ENCODE measurements around the gene STK10. TPM values are rescaled to one million over a fixed set of nuclear protein-coding genes. Genes with fewer than 3 reads are reported as not detected.
A peak's percentile ranks its signal among the peaks of the same experiment; 100 is the strongest.
"Not testable (repeated sequence)": the region's sequence is repeated elsewhere in the genome, so short reads cannot be mapped to it uniquely, and the experiment has no call there.

The STK10 gene
- total RNA-seq, result 8.8 TPM
- long read RNA-seq, full-length matches to known transcripts, result 6 of 10 reads
- long read RNA-seq, partial matches to known transcripts, result 4 of 10 reads
- long read RNA-seq, other reads (novel, unspliced or antisense), result 0 of 10 reads

DNA sequence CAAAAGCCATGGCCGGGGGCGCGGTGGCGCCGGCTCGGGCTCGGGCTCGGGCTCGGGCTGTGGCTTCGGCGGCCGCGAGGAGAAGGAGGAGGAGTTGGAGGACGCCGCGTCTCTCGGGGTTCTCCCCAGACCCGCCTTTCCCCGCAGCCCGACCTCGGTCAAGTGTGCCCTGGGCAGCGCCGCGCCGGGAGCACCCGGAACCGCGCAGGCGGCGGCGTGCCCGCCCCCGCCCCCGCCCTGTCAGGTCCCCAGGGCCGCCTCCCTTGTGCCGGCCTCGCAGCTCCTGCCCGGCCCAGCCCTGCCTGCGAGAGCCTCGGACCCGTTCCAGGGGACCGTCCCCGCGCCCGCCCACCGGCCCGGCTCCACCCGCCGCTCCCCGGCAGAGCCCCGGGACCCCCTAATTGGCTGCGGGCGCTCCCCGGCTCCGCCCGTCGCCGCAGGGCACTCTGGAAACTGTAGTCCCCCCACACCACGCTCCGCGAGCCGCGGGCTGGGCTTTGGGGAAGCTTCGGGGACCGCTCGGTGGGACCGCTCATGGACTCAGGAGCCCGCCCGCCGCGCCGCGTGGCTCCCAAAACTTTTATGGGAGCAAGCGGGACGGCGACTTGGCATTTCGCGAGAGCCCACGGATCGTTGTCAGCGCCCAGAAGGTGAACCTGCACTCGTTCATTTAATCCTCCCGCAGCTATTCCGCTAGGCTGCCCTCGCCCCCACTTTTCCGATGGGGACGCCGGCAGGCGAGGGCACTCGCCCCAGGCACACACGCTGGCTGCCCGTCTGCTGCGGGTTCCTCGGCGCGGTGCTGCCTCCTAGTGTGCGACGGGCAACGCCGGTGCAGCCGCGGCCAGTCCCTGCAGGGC lies at the start of gene STK10:
STK10 (minus strand) TSS at position 192 of the 860 bp plus-strand sequence; CDS start at position 10, 182 bp downstream.
- intact Hi-C loops (cut with DNase I), result loop anchor here (2.0 to 10.0 kb wide), 2 partner anchors 81 to 273 kb away; no protein-coding TSS in a partner anchor
- ATAC-seq (ENCODE audit: poor library complexity) (peak; percentile 96), DNase-seq (peak; percentile 96)

DNA sequence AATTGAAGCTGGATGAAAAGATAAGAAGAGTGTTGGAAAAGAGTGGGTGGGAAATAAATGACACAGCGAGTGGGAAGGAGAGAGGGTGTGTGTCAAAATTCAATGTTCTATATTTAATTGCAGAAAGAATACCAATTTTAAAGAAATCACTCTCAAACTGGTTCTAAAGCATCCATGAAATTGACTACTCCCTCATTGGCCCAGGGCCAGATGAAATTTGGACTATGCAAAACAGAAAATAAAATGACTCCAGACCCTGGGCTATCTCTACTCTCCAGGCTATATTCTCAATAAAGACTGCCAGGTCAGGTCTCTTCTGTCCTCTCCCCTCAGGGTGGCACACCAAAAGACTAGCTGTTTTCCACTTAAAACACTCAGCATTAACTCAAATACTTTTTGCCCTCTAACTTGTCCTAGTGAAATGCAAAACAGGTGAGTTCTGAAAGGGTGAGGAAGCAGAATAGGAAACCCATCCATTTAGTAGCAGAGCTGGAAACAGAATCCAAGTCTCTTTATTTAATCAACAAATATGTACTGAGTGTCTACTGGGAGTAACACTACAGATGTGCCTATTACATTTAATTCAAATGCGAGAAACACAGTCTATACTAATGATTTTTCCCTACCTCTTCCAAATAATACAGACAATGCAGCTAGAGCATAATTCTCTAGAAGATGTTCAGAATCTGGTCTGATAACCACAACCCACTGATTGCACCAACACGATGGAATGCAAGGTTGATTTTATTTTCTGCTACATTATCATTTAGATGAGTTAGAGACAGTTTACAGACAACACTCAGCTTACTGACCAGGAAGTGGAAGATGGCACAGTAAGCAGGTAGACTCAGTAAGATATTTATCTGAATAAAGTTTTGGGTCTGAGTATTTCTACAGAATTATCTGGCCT lies 48.1 kb upstream of the STK10 start:
- intact Hi-C loops (cut with DNase I), result no loop called here
- DNase-seq (no peak), ATAC-seq (ENCODE audit: poor library complexity) (no peak)

DNA sequence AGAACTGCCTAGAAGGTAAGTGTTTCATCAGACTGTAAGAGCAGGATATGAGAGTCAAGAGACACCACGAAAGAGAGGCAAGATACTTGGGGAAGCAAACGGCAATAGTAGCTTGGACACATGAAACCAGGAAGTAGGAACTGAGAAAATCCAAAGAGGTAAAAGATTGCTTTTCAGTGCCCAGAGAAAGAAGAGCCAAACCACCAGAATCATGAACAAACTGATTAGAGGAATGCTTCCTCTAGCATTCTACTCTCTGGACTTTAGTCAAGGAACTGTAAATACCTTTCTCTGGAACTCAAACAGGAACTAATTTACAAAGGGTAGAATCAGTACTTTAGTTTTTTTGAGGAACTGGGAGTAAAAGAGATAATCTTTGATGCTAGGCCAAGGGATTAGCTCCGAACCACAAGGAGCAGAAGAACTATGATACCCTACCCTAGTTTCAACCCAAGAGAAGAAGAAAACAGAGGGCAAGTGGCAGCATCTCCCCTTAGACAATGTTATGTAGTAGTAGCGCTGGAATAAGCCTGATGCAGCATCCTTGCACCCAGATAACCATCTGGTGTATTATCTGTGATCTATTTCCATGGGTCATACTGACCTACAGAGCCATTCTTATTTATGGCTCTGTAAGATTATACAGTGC lies 47.2 kb upstream of the STK10 start:
- DNase-seq (no peak), ATAC-seq (ENCODE audit: poor library complexity) (no peak)
- intact Hi-C loops (cut with DNase I), result no loop called here

DNA sequence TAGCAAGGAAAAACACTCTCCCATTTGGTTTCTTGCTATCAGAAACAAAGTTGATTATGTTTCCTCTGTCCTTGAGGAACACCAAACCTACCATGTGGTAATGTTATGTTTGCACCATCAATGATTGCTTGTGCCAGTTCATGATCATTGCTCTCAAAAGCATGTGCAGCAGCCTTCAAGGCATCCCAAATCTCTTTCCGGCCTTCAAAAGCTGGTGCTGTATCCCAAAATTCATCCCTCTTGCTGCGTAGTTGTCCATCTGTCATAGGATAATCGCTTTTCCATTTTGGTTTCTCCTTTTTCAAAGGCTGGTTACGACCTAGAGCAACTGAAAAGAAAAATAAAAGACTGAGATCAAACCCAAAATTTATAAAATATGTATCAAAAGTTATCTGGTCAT lies 46.0 kb upstream of the STK10 start:
- DNase-seq (no peak), ATAC-seq (ENCODE audit: poor library complexity) (no peak)
- intact Hi-C loops (cut with DNase I), result no loop called here

DNA sequence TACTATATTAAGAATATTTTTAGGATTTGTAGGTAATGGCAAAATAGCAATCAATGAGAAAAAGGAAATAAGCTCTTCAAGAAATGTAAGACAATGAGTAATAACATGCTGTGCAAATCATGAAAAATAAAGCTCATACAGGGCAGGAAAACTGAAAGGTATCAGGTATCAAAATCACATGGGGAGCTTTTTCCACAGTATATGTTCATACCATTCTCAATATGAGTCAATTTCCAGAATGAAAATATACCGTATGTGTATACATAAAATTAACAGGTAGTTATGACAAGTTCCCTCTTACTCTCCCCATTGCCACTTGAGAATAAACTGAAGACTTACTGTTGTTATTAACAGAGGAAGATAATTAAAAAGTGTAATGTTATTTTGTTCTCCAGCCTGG lies 41.9 kb upstream of the STK10 start:
- no peak for DNase-seq
- intact Hi-C loops (cut with DNase I), result no loop called here
- no peak for ATAC-seq (ENCODE audit: poor library complexity)

DNA sequence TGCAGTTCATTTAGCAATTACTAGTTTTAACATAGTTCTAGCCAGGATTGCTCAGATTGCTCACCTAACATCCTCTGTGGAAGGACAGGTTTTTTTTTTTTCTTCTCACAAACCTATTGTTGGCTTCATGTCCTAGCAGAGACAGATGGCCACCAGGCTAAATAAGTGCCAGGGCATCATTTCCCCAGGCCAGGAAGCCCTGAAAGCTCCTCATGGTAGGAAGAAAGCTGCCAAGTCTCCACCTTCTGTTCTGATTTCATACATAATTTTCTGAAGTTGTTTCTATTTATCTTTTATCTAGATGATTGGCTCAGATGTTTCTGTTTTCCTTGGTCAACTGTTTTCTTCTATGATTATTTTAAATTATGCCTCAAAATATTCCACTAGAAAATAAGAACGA lies 37.0 kb upstream of the STK10 start:
- intact Hi-C loops (cut with DNase I), result no loop called here
- ATAC-seq (ENCODE audit: poor library complexity) (no peak), DNase-seq (no peak)

DNA sequence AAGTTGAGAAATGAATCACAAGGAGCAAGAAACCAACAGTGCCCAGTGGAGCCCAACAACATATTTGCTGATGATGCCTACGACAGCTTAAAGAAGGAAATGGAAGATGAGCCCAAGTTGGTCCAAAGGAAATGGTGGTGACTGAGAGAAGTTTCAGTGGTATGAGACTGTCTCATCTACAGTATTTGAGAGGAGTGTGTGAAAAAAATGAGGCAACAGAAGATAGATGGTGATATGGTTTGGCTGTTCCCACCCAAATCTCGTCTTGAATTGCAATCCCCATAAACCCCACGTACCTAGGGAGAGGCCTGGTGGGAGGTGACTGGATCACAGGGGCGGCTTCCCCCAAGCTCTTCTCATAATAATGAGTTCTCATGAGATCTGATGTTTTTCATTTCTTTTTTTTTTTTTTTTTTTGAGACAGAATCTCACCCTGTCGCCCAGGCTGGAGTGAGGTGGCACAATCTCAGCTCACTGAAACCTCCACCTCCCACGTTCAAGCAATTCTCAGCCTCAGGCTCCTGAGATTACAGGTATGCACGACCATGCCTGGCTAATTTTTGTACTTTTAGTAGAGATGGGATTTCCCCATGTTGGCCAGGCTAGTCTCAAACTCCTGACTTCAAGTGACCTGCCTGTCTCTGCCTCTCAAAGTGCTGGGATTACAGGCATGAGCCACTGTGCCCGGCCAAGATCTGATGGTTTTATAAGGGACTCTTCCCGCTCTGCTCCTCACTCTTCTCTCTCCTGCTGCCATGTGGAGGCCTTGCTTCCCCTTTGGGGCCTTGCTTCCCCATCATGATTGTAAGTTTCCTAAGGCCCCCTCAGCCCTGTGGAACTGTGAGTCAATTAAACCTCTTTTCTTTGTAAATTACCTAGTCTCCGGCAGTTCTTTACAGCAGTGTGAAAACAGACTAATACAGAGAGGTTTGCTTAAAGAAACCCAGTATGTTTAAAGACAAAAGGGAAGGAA lies 36.2 kb upstream of the STK10 start:
- ATAC-seq (ENCODE audit: poor library complexity), result no peak
- no peak for DNase-seq
- intact Hi-C loops (cut with DNase I), result no loop called here

DNA sequence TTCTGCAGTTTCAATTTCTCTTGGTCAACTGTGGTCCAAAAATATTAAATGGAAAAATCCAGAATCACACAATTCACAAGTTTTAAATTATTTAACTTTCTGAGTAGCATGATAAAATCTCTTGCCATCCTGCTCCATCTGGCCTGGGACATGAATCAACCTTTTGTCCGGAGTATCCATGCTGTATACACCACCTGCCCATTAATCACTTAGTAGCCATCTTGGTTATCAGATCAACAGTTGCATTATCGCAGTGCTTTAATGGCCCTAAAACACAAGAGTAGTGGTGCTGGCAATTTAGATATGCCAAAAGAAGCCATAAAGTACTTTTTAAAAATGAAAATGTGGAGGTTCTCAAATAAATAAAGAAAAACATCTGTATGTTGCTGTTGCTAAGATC lies 31.3 kb upstream of the STK10 start:
- ATAC-seq (ENCODE audit: poor library complexity), result no peak
- intact Hi-C loops (cut with DNase I), result no loop called here
- DNase-seq, result no peak

DNA sequence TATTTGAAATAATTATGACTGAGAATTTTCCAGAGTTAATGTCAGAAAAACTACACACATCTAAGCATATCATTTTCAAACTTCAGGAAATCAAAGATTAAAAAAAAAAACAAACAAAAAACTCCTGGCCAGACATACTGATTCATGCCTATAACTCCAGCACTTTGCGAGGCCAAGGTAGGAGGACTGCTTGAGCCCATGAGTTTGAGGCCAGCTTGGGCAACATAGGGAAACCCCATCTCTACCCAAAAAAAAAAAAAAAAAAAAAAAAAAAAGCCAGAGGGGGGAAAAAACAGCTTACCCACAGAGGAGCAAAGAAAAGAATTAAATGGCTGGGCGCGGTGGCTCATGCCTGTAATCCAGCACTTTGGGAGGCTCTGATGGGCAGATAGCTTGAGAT lies 28.3 kb upstream of the STK10 start:
- no peak for ATAC-seq (ENCODE audit: poor library complexity)
- no peak for DNase-seq
- intact Hi-C loops (cut with DNase I), result no loop called here

DNA sequence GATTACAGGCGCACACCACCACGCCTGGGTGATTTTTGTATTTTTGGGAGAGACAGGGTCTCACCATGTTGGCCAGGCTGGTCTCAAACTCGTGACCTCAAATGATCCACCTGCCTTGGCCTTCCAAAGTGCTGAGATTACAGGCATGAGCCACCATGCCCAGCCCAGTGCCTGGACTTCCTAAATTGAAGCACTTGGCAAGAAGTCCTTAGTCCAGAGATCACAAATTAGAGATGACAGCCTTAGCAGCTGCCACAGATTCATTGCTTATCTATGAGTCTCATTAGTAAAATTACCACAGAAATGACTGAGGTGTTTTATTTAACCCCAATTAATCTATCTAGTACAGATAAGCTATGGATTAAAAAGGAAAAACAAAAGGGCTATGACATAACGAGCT lies 25.1 kb upstream of the STK10 start:
- ATAC-seq (ENCODE audit: poor library complexity), result no peak
- intact Hi-C loops (cut with DNase I), result no loop called here
- no peak for DNase-seq

DNA sequence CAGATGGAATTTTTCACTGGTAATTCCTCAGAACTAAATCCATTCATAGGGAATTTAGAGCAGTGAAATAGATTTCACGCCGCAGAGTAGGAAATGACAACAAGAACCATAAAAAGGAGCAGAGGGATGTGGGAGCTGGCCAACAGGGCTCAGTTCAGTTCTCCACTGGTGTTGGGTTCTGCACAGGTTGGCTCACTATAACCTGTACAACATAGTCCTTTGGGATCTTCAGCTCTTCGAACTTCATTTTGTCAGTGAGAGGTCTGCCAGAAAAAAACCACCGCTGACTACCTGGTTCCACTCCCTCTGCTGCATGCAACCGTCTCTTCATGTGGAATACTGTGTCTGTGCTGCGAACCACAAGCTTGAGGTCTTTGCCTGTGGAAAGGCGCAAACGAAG lies 23.7 kb upstream of the STK10 start:
- intact Hi-C loops (cut with DNase I), result no loop called here
- ATAC-seq (ENCODE audit: poor library complexity) (no peak), DNase-seq (no peak)

DNA sequence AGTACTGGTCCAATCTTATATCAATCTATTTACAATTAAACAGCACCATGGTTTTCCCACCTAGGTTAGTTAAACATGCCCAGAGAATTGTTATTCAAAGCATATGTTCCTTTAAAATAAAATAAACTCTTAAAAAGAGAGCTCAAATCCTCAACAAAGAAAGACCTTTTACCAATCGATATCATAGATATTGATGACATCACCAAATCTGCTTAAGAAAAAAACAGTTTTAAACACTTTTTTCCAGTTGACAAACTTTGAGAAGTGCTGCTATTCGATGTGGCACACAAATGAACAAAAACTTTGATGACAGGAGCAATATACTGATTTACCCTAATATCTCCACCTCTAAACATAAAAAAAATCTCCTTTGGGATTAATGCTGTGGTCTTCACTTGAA lies 21.7 kb upstream of the STK10 start:
- intact Hi-C loops (cut with DNase I), result loop anchor here (10.0 kb wide), 1 partner anchor 45 kb away; no protein-coding TSS in a partner anchor
- DNase-seq, result no peak
- no peak for ATAC-seq (ENCODE audit: poor library complexity)

DNA sequence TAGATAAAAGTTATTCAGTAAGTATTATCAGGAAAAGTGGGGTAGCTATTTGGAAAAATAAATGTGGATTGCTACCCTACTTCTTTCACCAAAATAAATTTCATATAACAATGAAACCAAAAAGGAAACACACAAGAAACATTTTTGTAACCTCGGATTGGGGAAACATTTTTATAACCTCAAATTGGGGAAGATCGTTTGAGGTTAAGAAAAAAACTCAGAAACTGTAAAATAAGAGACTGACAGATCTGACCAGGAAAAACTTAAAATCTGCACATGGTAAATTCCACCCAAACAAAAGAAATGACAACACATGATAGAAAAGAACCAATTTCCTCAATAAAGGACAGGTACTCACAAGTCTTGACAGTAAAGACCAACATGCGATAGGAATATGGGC lies 19.5 kb upstream of the STK10 start:
- intact Hi-C loops (cut with DNase I), result loop anchor here (10.0 kb wide), 1 partner anchor 47 kb away; no protein-coding TSS in a partner anchor
- no peak for DNase-seq
- no peak for ATAC-seq (ENCODE audit: poor library complexity)

DNA sequence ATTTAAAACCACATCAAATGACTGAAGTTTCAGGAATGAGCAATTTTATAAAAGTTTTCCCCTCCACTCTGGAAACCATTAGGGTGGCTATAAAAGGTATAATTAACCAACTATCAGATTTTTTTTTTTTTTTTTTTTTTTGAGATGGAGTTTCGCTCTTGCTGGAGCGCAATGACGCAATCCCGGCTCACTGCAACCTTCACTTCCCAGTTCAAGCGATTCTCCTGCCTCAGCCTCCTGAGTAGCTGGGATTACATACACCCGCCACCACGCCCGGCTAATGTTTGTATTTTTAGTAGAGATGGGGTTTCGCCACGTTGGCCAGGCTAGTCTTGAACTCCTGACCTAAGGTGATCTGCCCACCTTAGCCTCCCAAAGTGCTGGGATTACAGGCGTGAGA lies 18.0 kb upstream of the STK10 start:
- ATAC-seq (ENCODE audit: poor library complexity); DNase-seq: not testable (repeated sequence)
- intact Hi-C loops (cut with DNase I), result loop anchor here (10.0 kb wide), 1 partner anchor 49 kb away; no protein-coding TSS in a partner anchor

DNA sequence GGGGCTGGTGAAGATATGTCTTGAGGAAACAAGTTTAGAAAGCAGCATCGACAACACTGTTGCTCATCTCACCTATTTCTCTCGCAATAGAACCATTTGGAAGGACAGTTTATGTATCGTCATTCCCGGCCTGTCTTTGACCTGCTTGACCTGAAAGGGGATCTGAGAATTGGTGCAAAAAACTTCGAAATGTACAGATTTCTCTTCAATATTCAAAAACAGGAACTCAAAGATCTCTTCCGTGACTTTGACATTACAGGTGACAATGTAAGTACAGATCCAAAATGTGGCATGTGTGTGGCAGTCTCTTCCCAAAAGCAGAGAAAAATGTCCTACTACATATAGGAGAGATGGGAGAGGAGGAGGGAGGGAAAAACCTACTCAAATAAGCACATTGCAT lies 12.5 kb upstream of the STK10 start:
- ATAC-seq (ENCODE audit: poor library complexity) (no peak), DNase-seq (no peak)
- intact Hi-C loops (cut with DNase I), result loop anchor here (10.0 kb wide), 1 partner anchor 54 kb away; no protein-coding TSS in a partner anchor

DNA sequence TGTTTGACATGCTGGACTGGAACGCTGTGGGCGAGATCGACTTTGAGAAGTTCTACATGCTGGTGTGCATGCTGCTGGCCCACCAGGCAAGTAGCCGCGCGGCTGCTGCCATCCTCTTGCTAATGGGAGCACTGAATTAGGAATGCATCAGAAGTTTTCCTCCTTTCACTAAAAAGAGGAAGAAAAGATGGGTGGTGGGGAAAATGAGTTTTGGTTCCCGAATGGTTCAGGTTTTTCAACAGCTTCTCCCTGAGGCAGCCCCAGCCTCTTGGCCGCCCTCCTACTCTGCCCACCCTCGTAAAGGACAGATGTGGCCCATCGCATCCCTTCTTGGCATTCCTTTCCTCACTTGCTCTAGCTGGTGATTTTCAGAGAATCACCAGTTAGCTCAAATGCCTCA lies 11.4 kb upstream of the STK10 start:
- intact Hi-C loops (cut with DNase I), result no loop called here

DNA sequence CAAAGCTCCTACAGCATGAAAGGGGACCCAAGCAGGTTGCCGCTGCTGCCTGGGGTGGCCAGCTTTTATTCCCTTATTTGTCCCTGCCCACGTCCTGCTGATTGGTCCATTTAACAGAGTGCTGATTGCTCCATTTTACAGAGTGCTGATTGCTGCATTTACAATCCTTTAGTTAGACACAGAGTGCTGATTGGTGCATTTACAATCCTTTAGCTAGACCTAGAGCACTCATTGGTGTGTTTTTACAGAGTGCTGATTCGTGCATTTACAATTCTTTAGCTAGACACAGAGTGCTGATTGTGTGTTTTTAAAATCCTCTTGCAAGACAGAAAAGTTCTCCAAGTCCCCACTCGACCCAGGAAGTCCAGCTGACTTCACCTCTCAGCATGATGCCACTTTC lies 9.8 kb upstream of the STK10 start:
- DNase-seq; intact Hi-C loops (cut with DNase I); ATAC-seq (ENCODE audit: poor library complexity): not testable (repeated sequence)

More for the DNA sequence above, 11.4 kb upstream of the STK10 start:
- DNase-seq, result no peak
- ATAC-seq (ENCODE audit: poor library complexity), result no peak
